GM19043 (cell line): ENCODE results near the gene HPS3.
A peak's percentile ranks its signal among the peaks of the same experiment; 100 is the strongest.
"Not testable (repeated sequence)": the region's sequence is repeated elsewhere in the genome, so short reads cannot be mapped to it uniquely, and the experiment has no call there.

Source experiments
- ATAC-seq: cut with Tn5 transposase; IDR thresholded peaks from one replicate; pipeline ENCODE4 v1.9.1; 2021; ENCODE audit warnings: low read depth; ENCODE audit not compliant: unreplicated experiment

HPS3 gene

GRCh38 chr3:149180057-149180573, 50.7 kb downstream of the HPS3 start:
- no peak for ATAC-seq

DNA sequence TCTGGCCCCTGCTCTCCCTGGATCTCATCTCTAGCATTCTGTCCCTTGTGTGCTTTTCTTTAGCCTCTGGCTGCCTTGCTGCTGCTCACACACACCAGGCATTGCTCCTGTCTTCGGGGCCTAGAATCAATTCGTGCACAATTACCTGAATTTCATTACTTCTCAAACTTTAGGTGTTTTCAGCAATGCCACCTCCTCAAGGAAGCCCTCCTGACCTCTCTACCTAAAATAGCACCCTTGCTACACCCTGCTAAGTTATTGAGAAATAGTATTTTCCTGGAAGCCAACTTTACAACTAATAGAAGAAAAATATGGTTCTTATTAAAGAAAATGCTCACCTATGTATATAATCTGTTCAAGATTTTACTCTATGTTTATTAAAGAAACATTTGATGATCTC, 51.7 kb downstream of the HPS3 start:
- no peak for ATAC-seq

DNA sequence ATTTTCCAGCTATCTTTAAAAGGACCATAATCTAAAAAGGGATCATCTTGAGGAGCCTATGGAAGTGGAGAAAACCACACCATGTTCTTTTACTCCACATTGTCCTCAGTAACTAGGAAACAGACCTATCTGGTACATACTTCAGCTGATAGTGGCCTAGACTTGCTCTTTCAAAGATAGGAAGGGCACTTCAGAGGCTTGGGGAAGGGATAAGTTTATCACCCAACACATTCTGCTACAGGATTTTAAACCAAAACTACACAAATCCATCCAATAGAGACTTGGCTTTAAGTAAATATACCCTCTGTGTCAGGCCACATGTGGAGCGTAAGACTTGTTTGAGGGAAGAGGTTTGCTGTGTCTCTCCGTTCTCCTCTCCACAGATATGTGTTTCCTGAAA, 56.8 kb downstream of the HPS3 start:
- ATAC-seq, result no peak

DNA sequence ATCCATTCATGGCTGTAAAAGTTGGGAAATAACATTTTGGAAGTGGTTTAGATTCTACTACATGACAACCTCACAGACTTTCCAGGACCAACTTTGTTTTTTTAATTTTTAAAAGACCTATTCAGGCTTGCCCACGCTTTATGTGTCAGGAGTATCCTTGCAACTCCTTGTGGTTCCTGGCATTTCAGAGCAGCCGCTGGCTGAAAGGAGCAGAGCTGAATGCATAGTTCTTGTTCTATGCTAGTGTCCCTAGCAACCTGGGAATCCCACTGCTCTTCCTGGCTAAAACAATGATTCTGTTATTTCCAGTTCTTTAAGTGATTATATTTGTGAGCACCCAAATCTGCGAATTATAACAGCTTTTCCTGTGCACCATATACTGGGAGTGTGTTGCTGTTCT, 57.3 kb downstream of the HPS3 start:
- ATAC-seq, result no peak

DNA sequence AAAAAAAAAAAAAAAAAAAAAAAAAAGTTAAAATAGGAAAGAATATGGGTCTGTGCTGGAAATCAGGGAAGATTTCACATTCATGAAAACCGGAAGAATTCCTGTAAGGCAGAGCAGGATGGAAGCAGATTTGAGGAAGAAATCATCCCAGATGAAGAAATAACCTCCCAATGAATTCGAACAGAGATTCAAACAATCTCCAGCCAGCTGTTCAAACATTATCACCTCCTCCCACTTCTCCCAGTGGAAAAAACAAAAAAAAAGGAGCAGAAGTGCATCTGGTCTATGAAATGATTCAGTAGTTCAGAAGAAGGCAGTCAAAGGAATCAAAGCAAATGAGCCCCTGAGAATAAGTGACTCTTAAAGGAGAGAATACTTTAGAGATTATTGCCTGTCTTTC, 59.1 kb downstream of the HPS3 start:
- no peak for ATAC-seq

GRCh38 chr3:149195221-149195620, 65.8 kb downstream of the HPS3 start:
- no peak for ATAC-seq

- not testable (repeated sequence) for ATAC-seq
Observed at GRCh38 chr3:149196805-149197592, 67.6 kb downstream of the HPS3 start.

- ATAC-seq, result no peak
Observed at GRCh38 chr3:149197669-149198068, 68.2 kb downstream of the HPS3 start.

DNA sequence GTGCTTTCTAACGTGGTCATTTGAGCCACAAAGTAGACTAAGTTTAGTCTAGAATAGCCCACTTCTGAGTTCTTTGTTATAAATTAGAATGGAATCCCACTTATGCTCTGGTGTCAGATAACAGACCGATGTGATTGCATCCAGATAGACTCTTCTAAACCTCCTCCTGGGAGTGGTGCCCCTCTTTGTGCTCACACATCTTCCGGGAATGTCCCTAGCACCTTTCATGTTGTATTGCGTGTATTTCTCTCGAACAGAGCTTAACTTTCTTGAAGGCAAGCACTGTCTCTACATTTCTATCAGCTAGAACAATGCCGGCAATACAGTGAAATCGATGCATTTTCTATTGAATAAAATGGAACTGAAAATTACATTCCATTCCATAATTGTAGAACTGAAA, 69.2 kb downstream of the HPS3 start:
- no peak for ATAC-seq

DNA sequence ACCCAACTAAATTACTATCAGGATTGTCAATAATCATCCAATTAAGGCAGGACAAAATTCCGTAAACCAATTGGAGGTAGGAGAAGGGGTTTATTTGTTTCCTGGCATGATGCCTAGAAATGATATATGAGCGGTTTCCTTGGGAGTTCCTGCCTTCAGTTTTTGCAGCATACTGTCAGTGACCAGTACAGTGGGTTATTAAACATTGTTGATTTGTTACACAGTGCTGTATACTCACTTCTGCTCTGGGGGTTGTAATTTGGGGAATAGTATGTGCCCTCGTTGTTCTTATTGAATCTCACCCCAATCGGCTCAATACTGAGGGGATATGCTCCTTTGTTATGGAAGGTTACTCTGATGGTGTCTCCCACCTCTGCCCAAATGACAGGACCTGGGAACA, 70.0 kb downstream of the HPS3 start:
- ATAC-seq, result no peak

DNA sequence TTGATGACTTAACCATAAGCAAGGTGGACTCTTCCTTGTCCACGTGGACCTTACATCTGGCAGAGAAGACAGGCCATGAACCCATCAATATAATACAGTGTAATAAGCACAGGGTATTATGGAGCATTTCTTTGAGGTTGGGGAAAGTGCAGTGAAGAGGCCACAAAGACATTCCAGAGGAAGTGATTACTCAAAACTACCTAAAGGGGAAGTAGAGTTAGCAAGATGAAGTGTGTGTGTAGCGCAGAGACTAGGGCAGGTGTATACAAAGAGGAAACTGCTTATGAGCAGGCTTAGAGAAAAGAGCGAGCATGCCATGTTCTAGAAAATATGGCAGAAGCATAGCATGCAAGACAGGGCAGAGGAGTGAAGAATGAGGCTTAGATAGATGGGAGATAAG, 74.3 kb downstream of the HPS3 start:
- ATAC-seq, result peak; percentile 89

DNA sequence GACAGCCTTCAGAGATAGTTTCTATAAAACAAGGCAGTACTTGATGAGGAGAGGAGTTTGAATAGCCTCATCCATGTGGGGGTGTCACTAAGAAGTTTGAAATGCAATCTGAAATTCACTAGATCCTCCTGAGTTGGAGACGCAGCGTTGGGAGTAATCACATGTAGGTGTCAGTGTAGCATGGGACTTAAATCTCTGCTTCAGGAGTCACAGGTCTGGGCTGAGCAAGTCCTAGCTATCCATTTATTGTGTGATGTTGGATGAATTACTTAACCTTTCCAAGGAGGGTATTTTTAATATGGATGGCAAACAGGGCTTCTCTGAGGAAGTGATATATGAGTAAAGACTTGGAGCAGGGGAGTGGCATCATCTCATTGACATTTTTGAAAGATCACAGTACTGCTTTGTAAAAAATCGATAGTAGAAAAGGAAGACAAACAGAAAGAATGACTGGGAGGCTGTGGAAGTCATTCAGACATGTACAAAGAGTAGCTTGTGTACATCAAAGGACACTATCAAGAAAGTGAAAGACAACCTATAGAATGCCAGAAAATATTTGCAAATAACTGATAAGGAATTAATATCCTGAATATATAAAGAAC, 75.1 kb downstream of the HPS3 start:
- no peak for ATAC-seq

GRCh38 chr3:149207475-149207874, 78.0 kb downstream of the HPS3 start:
- no peak for ATAC-seq

DNA sequence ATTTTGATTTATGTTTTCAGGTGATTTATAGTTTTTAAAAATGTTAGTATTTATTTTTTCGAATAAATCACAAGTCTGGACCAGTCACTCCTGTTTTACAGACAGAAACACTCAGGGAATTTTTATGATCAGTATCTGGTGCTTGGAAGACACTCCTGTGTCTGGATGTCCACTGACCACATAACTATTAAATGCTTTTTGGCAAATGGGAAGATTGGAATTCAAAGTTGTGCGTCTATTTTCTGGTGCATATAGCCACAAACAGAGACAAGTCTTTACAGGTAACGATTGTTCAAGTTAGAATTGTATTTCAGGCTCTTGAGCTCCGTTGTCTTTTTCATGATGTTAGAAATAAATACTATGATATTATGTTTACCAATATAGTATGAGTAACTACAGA, 80.0 kb downstream of the HPS3 start:
- ATAC-seq, result no peak

GRCh38 chr3:149212386-149212785, 82.9 kb downstream of the HPS3 start:
- no peak for ATAC-seq

DNA sequence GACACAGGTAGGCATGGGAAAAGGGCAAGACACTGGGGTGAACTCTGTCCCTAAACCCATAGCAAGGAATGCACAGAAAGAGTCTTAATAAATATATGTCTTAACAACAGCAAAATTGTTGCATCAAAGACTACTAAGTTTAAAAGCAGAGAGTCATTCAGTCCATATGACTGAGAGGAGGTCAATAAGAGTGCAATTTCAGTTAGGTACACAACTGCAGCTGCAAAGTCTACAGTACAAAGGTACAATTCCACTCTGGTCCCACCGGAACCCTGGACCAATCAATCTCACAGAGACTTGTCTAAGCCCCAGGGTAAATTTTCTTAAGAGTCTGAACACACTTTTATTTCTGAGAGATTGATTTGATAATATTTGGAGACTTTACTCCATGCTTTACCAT, 85.3 kb downstream of the HPS3 start:
- no peak for ATAC-seq

GRCh38 chr3:149215515-149215914, 86.1 kb downstream of the HPS3 start:
- no peak for ATAC-seq

- ATAC-seq, result no peak
Observed at GRCh38 chr3:149216193-149216869, 86.9 kb downstream of the HPS3 start.

- ATAC-seq, result no peak
Observed at GRCh38 chr3:149217347-149217746, 87.9 kb downstream of the HPS3 start.

- ATAC-seq, result not testable (repeated sequence)
Observed at GRCh38 chr3:149219380-149220121, 90.1 kb downstream of the HPS3 start.
